Measurements from ENCODE around the gene PXMP4. TPM values are rescaled to one million over a fixed set of nuclear protein-coding genes. Genes with fewer than 3 reads are reported as not detected.

PXMP4 gene
- total and polyA plus RNA-seq, 2 of the 4 experiments (the other 2 are of a cell fraction), result 3.6 to 7.1 TPM

DNA sequence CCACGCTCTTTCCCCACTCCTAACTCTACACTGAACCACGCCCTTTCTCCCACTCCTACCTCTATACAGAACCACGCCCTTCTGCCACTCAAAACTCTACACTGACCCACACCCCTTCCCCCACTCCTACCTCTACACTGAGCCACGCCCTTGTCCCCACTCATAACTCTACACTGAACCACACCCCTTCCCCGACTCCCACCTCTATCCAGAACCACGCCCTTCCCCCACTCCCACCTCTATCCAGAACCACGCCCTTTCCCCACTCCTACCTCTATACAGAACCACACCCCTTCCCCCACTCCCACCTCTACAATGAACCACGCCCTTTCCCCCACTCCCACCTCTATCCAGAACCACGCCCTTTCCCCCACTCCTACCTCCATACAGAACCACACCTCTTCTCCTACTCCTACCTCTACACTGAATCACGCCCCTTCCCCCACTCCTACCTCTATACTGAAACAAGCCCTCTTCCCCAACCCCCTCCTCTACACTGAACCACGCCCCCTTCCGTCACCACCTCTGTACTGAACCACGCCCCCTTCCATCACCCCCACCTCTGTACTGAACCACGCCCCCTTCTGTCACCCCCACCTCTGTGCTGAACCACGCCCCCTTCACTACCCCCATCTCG is 10.1 kb downstream of the PXMP4 start:
- H3K4ac ChIP-seq (ENCODE audit: low read depth, low read length), result no peak overlapping the region
- no peak overlapping the region for H4K8ac ChIP-seq (ENCODE audit: low read depth in 2 of 2, low read length in 2 of 2)
- POLR2A ChIA-PET (ENCODE audit: unreplicated experiment), result no interaction called here
- H3K27me3 ChIP-seq (ENCODE audit: control insufficient read depth, insufficient read depth, low read length), result no peaks in the 10 kb centered on the region
- no peak overlapping the region for H3K9ac ChIP-seq (ENCODE audit: low read depth, low read length)
- no peak overlapping the region for H4K5ac ChIP-seq (ENCODE audit: low read depth, low read length)
- no peak overlapping the region for H4K91ac ChIP-seq (ENCODE audit: insufficient read depth, low read depth, low read length)
- 0 out of 2 replicates have a peak overlapping the region, but pooled peaks have one; percentile 26 for H2AK5ac ChIP-seq (ENCODE audit: low read depth, low read length)
- 0 out of 4 replicates have a peak, but pooled peaks cover 0 to 2% of the 10 kb centered on the region in 2 experiments for H3K79me1 ChIP-seq (ENCODE audit: low read depth in 1 of 2, low read length in 2 of 2)
- 81 to 100% methylated on average over 3 to 8 of the region's 16 CpGs for WGBS, 2 experiments (ENCODE audit: extremely low coverage in 2 of 2, insufficient read length in 1 of 2)
- no peaks in the 10 kb centered on the region for H4K20me1 ChIP-seq (ENCODE audit: insufficient read depth, low read length)
- H3K4me1 ChIP-seq (ENCODE audit: control insufficient read depth, insufficient read depth, low read length), result no peaks in the 10 kb centered on the region
- no peak overlapping the region for H3K4me3 ChIP-seq (ENCODE audit: insufficient read depth, low read depth, low read length)
- no peak overlapping the region for H2BK15ac ChIP-seq (ENCODE audit: low read depth, low read length)
- BruUV-seq (replicated peaks), result no TSS peak
- H2BK20ac ChIP-seq (ENCODE audit: low read depth, low read length), result no peak overlapping the region
- no peak overlapping the region for H2AFZ ChIP-seq (replicated peaks; ENCODE audit: low read length, poor library complexity)
- DNase-seq, result no peak
- H3K36me3 ChIP-seq (ENCODE audit: control insufficient read depth, insufficient read depth, low read length), result peaks cover 8% of the 10 kb centered on the region; the same call in 1 of the 2 replicates
- H3K27ac ChIP-seq (ENCODE audit: insufficient read depth, low read length), result no peak overlapping the region
- no peak overlapping the region for H3K4me2 ChIP-seq (ENCODE audit: low read depth, low read length)
- in situ Hi-C loops (cut with MboI; ENCODE audit: low sequenced_read_pairs), result no loop called here
- H3K18ac ChIP-seq (ENCODE audit: low read depth, low read length), result no peak overlapping the region
- H2AK9ac ChIP-seq (replicated peaks; ENCODE audit: low read depth, low read length, poor library complexity), result no peak overlapping the region
- H3K9me3 ChIP-seq (ENCODE audit: control insufficient read depth, insufficient read depth, low read length), result no peaks in the 10 kb centered on the region
- H3K23ac ChIP-seq (ENCODE audit: low read depth, low read length), result no peak overlapping the region
- no peak overlapping the region for H3K56ac ChIP-seq (ENCODE audit: extremely low read depth, insufficient read depth, low read length)
- no peak for TF ChIP-seq MAFK (IDR thresholded peaks at IDR 0.05; ENCODE audit: low read depth, low read length)
- no peak for TF ChIP-seq NFE2L2 (IDR thresholded peaks at IDR 0.05; ENCODE audit: low read depth, low read length)
- TF ChIP-seq MXI1 (IDR thresholded peaks at IDR 0.05; ENCODE audit: borderline replicate concordance, low read depth, low read length), result no peak
- no peak for TF ChIP-seq CEBPB (IDR thresholded peaks at IDR 0.05; ENCODE audit: low read depth, low read length)
- no peak for TF ChIP-seq SMC3 (IDR thresholded peaks at IDR 0.05; ENCODE audit: low read depth, low read length)
- TF ChIP-seq RCOR1 (IDR thresholded peaks at IDR 0.05; ENCODE audit: insufficient replicate concordance, low read length), result no peak
- TF ChIP-seq, protein P1, sequence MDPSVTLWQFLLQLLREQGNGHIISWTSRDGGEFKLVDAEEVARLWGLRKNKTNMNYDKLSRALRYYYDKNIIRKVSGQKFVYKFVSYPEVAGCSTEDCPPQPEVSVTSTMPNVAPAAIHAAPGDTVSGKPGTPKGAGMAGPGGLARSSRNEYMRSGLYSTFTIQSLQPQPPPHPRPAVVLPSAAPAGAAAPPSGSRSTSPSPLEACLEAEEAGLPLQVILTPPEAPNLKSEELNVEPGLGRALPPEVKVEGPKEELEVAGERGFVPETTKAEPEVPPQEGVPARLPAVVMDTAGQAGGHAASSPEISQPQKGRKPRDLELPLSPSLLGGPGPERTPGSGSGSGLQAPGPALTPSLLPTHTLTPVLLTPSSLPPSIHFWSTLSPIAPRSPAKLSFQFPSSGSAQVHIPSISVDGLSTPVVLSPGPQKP (IDR thresholded peaks at IDR 0.05; ENCODE audit: borderline replicate concordance, low read depth, low read length), result no peak
- TF ChIP-seq, protein P2, sequence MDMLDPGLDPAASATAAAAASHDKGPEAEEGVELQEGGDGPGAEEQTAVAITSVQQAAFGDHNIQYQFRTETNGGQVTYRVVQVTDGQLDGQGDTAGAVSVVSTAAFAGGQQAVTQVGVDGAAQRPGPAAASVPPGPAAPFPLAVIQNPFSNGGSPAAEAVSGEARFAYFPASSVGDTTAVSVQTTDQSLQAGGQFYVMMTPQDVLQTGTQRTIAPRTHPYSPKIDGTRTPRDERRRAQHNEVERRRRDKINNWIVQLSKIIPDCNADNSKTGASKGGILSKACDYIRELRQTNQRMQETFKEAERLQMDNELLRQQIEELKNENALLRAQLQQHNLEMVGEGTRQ (IDR thresholded peaks at IDR 0.05; ENCODE audit: low read depth, low read length), result no peak
- no peak for TF ChIP-seq MAZ (IDR thresholded peaks at IDR 0.05; ENCODE audit: borderline replicate concordance, low read depth, low read length)
- no peak for TF ChIP-seq RAD21 (IDR thresholded peaks at IDR 0.05; ENCODE audit: low read length)
- no peak for TF ChIP-seq CHD1 (IDR thresholded peaks at IDR 0.05; ENCODE audit: low read depth, low read length)
- no peak for TF ChIP-seq POLR2A (IDR thresholded peaks at IDR 0.05; ENCODE audit: low read depth, low read length)
- TF ChIP-seq, protein P3, sequence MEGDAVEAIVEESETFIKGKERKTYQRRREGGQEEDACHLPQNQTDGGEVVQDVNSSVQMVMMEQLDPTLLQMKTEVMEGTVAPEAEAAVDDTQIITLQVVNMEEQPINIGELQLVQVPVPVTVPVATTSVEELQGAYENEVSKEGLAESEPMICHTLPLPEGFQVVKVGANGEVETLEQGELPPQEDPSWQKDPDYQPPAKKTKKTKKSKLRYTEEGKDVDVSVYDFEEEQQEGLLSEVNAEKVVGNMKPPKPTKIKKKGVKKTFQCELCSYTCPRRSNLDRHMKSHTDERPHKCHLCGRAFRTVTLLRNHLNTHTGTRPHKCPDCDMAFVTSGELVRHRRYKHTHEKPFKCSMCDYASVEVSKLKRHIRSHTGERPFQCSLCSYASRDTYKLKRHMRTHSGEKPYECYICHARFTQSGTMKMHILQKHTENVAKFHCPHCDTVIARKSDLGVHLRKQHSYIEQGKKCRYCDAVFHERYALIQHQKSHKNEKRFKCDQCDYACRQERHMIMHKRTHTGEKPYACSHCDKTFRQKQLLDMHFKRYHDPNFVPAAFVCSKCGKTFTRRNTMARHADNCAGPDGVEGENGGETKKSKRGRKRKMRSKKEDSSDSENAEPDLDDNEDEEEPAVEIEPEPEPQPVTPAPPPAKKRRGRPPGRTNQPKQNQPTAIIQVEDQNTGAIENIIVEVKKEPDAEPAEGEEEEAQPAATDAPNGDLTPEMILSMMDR (conservative IDR thresholded peaks at IDR 0.05; ENCODE audit: low read depth, low read length), result no peak
- TF ChIP-seq FOS (IDR thresholded peaks at IDR 0.05; ENCODE audit: low read depth, low read length), result no peak
- no peak for TF ChIP-seq RFX5 (IDR thresholded peaks at IDR 0.05; ENCODE audit: low read depth, low read length)
- TF ChIP-seq BHLHE40 (IDR thresholded peaks at IDR 0.05; ENCODE audit: low read depth, low read length), result no peak
- no peak overlapping the region for H2BK120ac ChIP-seq (ENCODE audit: low read depth, low read length)
- dilution Hi-C loops (cut with HindIII; ENCODE audit: low sequenced_read_pairs, unreplicated experiment), result no loop called here
- intact Hi-C loops (cut with micrococcal nuclease), result no loop called here
- H3K9me1 ChIP-seq (ENCODE audit: insufficient read depth, low read length), result 0 out of 2 replicates have a peak, but pooled peaks cover 8% of the 10 kb centered on the region
- CTCF ChIA-PET, result no interaction called here
- no peak overlapping the region for H2BK5ac ChIP-seq (ENCODE audit: low read depth, low read length, poor library complexity, severe bottlenecking)
- H3K14ac ChIP-seq (replicated peaks; ENCODE audit: low read depth, low read length), result no peak overlapping the region
- ATAC-seq (ENCODE audit: low read depth), result no peak
